ENCODE data around the gene CCDC146. TPM values are rescaled to one million over a fixed set of nuclear protein-coding genes. Genes with fewer than 3 reads are reported as not detected.
A peak's percentile ranks its signal among the peaks of the same experiment; 100 is the strongest.

Gene CCDC146
- total RNA-seq, 2 experiments from 2014 or later = 5.3 to 6.4 TPM

DNA sequence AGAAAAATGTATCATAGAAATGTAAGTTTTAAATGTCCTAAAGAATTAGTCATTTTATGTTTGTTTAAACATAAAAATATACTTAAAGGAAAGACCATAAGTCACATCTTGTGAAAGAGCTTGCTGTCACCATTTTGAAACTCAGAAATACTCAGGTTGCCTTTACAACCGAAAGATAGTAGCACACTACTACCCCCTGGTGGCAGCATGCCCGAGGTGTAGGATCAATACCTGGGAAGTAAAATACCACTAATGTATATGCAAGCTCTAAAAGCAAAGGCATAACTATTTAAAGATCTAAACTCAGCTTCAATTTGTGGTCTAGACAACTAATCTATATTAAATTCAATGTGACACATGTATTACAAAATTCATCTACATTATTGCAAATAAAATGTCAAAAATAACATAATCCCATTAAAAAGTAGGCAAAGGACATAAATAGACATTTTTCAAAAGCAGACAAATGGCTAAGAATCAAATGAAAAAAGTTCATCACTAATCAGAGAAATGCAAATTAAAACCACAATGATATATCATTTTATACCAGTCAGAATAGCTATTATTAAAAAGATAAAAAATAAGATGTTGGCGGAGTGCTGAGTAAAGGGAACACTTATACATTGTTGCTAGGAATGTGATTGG, 124.9 kb downstream of the CCDC146 start:
- Mint-ChIP-seq H3K36me3 (ENCODE audit: low read depth) (no peaks in the 10 kb centered on the region), H3K27me3 (peaks cover 7% of the 10 kb centered on the region), H3K9me3 (no peaks in the 10 kb centered on the region), H3K27ac (no peak overlapping the region), H3K4me1 (peaks cover 5% of the 10 kb centered on the region), H3K4me3 (no peak overlapping the region)
- ChIA-PET CTCF (interaction anchor here (0.6 to 3.6 kb wide), 26 partner anchors 8 to 1480 kb away, joined by 3 to 57 read pairs (median 5); partner anchors contain the start of genes CCDC146 and FGL2), POLR2A (interaction anchor here (0.7 to 3.1 kb wide), 6 partner anchors 47 to 125 kb away, joined by 3 to 13 read pairs (median 4); partner anchors contain the start of genes CCDC146 and FGL2)
- DNase-seq = peak; percentile 90

DNA sequence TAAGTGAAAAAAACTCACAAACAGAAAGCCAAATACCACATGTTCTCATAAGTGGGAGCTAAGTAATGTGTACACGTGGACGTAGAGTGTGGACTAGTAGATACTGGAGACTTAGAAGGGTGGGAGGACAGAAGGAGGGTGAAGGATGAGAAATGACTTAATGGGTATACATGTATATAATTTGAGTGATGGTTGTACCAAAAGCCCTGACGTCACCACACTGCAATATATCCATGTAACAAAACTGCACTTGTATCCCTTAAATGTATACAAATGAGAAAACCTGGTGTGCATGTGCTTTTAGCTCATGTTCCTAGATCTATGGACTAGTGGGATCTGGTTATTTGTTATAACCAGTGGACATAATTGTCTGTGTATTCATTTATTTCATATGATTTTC, 125.7 kb downstream of the CCDC146 start:
- H3K4me3 Mint-ChIP-seq = no peak overlapping the region
- peaks cover 7% of the 10 kb centered on the region for H3K27me3 Mint-ChIP-seq
- no peaks in the 10 kb centered on the region for H3K36me3 Mint-ChIP-seq (ENCODE audit: low read depth)
- peaks cover 5% of the 10 kb centered on the region for H3K4me1 Mint-ChIP-seq
- H3K27ac Mint-ChIP-seq = no peak overlapping the region
- DNase-seq = no peak
- ChIA-PET POLR2A (interaction anchor here (1.4 to 3.1 kb wide), 2 partner anchors 80 to 126 kb away, joined by 6 to 13 read pairs; partner anchors contain the start of gene CCDC146), CTCF (interaction anchor here (1.1 to 3.6 kb wide), 8 partner anchors 18 to 126 kb away, joined by 3 to 57 read pairs (median 6); partner anchors contain the start of gene CCDC146)
- H3K9me3 Mint-ChIP-seq = no peaks in the 10 kb centered on the region

DNA sequence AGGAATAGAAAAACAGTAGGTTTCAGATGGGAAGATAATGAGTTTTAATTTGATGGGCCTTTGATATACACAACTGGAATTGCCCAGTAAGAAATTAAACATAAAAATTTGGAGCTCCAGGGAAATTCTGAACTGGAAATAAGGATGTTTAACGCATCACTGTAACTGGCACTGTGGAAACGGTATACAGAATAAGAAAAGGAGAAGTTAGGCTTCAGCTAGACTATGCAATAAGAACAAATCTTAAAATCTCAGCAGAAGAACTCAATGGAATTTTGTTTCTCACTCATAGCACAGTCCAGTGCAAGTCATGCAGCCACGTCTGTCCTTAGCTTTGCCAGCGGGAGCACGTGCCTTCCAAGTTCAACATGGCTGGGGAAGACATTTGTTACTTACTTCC, 130.1 kb downstream of the CCDC146 start:
- no peak for DNase-seq
- H3K27me3 Mint-ChIP-seq = peaks cover 7% of the 10 kb centered on the region
- no peak overlapping the region for H3K4me3 Mint-ChIP-seq
- no peaks in the 10 kb centered on the region for H3K4me1 Mint-ChIP-seq
- ChIA-PET CTCF (interaction anchor here (1.5 kb wide), 1 partner anchor 128 kb away, joined by 4 read pairs; no protein-coding TSS in a partner anchor), POLR2A (no interaction called here)
- no peak overlapping the region for H3K27ac Mint-ChIP-seq
- H3K36me3 Mint-ChIP-seq (ENCODE audit: low read depth) = no peaks in the 10 kb centered on the region
- H3K9me3 Mint-ChIP-seq = no peaks in the 10 kb centered on the region

DNA sequence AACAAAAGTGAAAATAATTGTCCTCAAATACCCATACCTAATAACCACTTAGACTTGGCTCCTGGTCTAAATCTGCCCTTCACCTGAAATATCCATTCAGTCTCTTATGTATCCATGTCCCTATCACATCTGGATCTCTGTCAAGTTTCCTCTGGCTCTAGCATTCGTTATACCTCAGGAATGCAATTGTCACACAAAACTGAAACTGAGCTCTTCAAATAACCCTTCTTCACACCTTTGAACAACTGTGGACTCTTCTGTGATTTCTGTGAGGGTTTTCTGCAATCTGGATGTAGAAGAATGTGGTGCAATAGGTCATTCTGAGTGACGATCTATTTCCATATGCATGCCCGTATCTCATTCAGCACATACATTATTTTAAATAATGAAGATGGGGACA, 130.7 kb downstream of the CCDC146 start:
- ChIA-PET CTCF (interaction anchor here (1.4 to 1.5 kb wide), 2 partner anchors 10 to 129 kb away, joined by 4 read pairs; no protein-coding TSS in a partner anchor), POLR2A (no interaction called here)
- no peaks in the 10 kb centered on the region for H3K9me3 Mint-ChIP-seq
- no peak for DNase-seq
- no peak overlapping the region for H3K4me3 Mint-ChIP-seq
- H3K27me3 Mint-ChIP-seq = peaks cover 4% of the 10 kb centered on the region
- H3K4me1 Mint-ChIP-seq = no peaks in the 10 kb centered on the region
- H3K36me3 Mint-ChIP-seq (ENCODE audit: low read depth) = no peaks in the 10 kb centered on the region
- no peak overlapping the region for H3K27ac Mint-ChIP-seq

DNA sequence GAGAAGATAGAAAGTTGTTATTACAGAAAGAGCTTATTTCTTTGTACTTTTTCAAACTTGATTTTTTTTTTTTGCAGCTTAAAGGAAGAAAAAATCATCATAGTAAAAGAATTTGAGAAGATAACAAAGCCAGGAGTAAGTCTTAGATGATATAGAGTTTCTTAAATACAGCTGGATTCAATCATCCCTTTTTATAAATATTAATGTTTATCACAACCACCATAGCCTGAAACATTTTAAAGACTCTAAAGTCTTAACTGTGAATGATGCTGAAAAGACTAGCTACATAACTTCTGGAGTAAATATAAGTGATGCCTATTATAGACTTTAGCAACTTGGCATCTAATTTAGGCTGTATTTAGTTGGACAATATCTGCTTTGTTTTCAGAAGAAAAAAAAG, 132.0 kb downstream of the CCDC146 start:
- H3K4me3 Mint-ChIP-seq = no peak overlapping the region
- H3K4me1 Mint-ChIP-seq = no peaks in the 10 kb centered on the region
- H3K9me3 Mint-ChIP-seq = no peaks in the 10 kb centered on the region
- H3K27me3 Mint-ChIP-seq = peaks cover 3% of the 10 kb centered on the region
- no peak overlapping the region for H3K27ac Mint-ChIP-seq
- ChIA-PET CTCF (interaction anchor here (1.4 to 2.1 kb wide), 2 partner anchors 8 to 11 kb away, joined by 4 to 7 read pairs; no protein-coding TSS in a partner anchor), POLR2A (interaction anchor here (1.3 kb wide), 1 partner anchor 9 kb away, joined by 3 read pairs; no protein-coding TSS in a partner anchor)
- DNase-seq = no peak
- no peaks in the 10 kb centered on the region for H3K36me3 Mint-ChIP-seq (ENCODE audit: low read depth)

DNA sequence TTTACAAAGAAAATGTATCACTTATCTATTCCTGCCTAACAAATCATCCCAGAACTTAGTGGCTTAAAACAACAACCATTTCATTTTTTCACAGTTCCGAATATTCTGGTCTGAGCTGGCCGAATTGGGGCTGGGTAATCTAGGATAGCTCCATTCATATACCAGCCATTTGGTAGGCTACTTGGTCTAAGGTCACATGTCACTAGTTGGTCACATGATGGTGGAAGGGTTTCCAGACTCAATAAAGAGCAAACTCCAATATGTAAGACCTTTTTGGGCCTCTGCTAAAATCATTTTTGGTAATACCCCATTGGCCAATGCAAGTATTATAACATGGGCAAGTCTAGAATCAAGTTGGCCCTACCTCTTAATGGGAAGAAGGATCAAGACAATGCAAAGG, 132.5 kb downstream of the CCDC146 start:
- no peak overlapping the region for H3K4me3 Mint-ChIP-seq
- no peaks in the 10 kb centered on the region for H3K4me1 Mint-ChIP-seq
- H3K27ac Mint-ChIP-seq = no peak overlapping the region
- CTCF ChIA-PET = interaction anchor here (2.1 kb wide), 1 partner anchor 8 kb away, joined by 7 read pairs; no protein-coding TSS in a partner anchor
- peaks cover 3% of the 10 kb centered on the region for H3K27me3 Mint-ChIP-seq
- DNase-seq = no peak
- no peaks in the 10 kb centered on the region for H3K36me3 Mint-ChIP-seq (ENCODE audit: low read depth)
- POLR2A ChIA-PET = interaction anchor here (1.3 kb wide), 1 partner anchor 10 kb away, joined by 3 read pairs; no protein-coding TSS in a partner anchor
- H3K9me3 Mint-ChIP-seq = no peaks in the 10 kb centered on the region

DNA sequence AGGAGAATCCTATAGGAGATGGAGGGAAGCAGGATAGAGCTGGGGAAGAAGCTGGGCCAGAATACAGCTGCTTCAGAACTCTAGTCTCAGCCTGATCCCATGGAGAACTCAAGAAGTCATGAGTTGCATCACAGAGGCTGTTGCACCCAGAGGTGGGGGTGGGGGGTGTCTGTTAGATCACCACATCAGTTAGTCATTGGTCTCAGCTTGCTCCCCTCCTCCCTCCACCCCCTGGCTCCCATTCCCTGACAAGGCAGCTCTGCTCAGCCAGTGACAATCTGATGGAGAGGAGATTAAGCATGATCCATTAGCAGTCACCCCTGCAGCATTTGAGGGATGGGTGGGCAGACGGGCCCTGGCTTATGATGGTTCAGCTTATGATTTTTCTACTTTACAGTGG, 135.6 kb downstream of the CCDC146 start:
- no peaks in the 10 kb centered on the region for H3K36me3 Mint-ChIP-seq (ENCODE audit: low read depth)
- no peak overlapping the region for H3K4me3 Mint-ChIP-seq
- no peaks in the 10 kb centered on the region for H3K9me3 Mint-ChIP-seq
- no peak overlapping the region for H3K27ac Mint-ChIP-seq
- no peaks in the 10 kb centered on the region for H3K4me1 Mint-ChIP-seq
- ChIA-PET POLR2A (no interaction called here), CTCF (no interaction called here)
- DNase-seq = no peak
- no peaks in the 10 kb centered on the region for H3K27me3 Mint-ChIP-seq

DNA sequence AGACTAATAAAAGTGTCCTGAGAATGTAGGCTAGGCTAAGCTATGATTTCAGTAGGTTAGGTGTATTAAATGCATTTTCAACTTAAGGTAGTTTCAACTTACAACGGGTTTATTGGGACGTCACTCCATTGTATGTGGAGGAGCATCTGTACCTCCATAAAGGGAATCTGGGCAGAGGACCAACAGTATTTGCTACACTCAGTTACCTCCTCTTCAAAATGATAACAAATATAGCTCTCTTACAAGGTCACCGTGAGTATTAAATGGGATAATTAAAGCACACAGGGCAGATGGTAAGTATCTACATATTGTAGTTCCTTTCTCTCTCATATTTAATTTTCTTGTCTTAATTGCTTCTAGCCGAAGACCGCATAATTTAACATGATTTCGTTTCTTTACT, 136.2 kb downstream of the CCDC146 start:
- ChIA-PET POLR2A (no interaction called here), CTCF (no interaction called here)
- no peaks in the 10 kb centered on the region for H3K4me1 Mint-ChIP-seq
- no peak overlapping the region for H3K27ac Mint-ChIP-seq
- no peak overlapping the region for H3K4me3 Mint-ChIP-seq
- H3K9me3 Mint-ChIP-seq = no peaks in the 10 kb centered on the region
- no peaks in the 10 kb centered on the region for H3K36me3 Mint-ChIP-seq (ENCODE audit: low read depth)
- no peaks in the 10 kb centered on the region for H3K27me3 Mint-ChIP-seq
- no peak for DNase-seq

DNA sequence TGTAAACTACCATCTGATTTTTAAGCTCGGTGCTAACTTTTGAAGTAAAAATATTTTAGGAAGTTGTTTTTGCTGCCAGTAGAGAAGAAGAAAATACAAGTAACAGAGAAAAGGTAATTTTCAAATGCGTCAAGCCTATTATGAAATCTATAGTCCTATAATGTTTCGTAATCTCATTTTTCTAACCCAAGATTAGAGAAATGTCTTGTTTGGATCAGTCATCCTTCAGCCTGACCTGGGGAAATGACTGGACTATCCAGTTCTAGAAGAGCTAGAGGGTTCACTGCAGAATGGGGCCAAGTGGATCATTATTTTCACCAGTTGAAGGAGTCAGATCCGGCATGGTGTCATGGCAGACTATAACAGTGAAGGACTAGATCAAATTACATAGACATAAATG, 139.9 kb downstream of the CCDC146 start:
- no peaks in the 10 kb centered on the region for H3K36me3 Mint-ChIP-seq (ENCODE audit: low read depth)
- no peak for DNase-seq
- POLR2A ChIA-PET = no interaction called here
- peaks cover 15% of the 10 kb centered on the region for H3K4me1 Mint-ChIP-seq
- H3K27me3 Mint-ChIP-seq = no peaks in the 10 kb centered on the region
- CTCF ChIA-PET = interaction anchor here (1.0 kb wide), 1 partner anchor 16 kb away, joined by 3 read pairs; no protein-coding TSS in a partner anchor
- H3K9me3 Mint-ChIP-seq = no peaks in the 10 kb centered on the region
- H3K27ac Mint-ChIP-seq = no peak overlapping the region
- H3K4me3 Mint-ChIP-seq = no peak overlapping the region

DNA sequence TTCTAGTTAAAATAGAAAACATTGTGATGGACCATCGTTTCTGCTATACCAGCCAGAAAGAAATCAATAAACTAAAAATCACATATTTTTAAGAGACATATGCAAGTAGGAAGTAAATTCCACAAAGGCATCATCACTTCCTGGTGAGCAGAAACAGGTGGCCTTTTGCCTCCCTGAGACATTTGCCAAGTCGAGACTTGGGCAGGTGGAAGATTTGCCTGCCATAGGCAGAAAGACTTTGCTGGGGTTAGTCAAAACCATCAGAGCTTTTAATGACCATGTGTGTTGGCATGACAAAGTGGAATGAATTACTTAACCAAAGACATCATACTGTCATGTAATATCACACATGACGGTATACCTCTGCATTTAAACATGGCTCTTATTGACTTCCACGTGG, 143.3 kb downstream of the CCDC146 start:
- Mint-ChIP-seq H3K4me3 (no peak overlapping the region), H3K9me3 (no peaks in the 10 kb centered on the region), H3K36me3 (ENCODE audit: low read depth) (peaks cover 3% of the 10 kb centered on the region), H3K27ac (peak overlapping the region; percentile 18), H3K4me1 (peaks cover 26% of the 10 kb centered on the region), H3K27me3 (no peaks in the 10 kb centered on the region)
- CTCF ChIA-PET = interaction anchor here (0.9 to 1.7 kb wide), 2 partner anchors 18 to 153 kb away, joined by 3 to 9 read pairs; no protein-coding TSS in a partner anchor
- DNase-seq = no peak
- POLR2A ChIA-PET = no interaction called here

DNA sequence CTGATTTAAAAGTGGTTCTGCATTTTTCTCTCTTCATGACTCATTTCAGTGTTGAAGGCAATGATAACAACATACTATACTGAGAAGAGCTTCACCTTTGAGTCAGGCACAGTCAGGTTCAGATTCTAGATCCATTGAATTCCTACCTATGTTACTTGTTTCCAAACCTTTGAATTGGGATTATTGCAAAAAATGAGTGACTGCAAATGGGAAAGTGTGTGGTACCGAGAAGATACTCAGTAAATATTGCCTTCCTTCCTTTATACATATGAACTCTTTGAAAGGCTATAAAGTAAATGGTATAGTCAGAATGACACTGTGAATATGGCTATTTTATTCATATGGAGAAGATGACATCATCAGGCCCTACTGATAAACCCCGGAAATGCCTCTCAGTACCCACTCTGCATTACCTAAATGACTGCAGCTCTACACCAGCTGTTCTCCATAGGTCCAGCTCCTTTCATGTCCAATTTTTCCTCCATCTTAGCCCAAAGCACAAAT, 143.9 kb downstream of the CCDC146 start:
- Mint-ChIP-seq H3K4me3 (no peak overlapping the region), H3K4me1 (peaks cover 26% of the 10 kb centered on the region), H3K27ac (peak overlapping the region; percentile 38), H3K36me3 (ENCODE audit: low read depth) (peaks cover 3% of the 10 kb centered on the region), H3K27me3 (no peaks in the 10 kb centered on the region), H3K9me3 (no peaks in the 10 kb centered on the region)
- ChIA-PET POLR2A (no interaction called here), CTCF (interaction anchor here (0.9 to 1.7 kb wide), 2 partner anchors 19 to 154 kb away, joined by 3 to 9 read pairs; no protein-coding TSS in a partner anchor)
- DNase-seq = peak; percentile 25

DNA sequence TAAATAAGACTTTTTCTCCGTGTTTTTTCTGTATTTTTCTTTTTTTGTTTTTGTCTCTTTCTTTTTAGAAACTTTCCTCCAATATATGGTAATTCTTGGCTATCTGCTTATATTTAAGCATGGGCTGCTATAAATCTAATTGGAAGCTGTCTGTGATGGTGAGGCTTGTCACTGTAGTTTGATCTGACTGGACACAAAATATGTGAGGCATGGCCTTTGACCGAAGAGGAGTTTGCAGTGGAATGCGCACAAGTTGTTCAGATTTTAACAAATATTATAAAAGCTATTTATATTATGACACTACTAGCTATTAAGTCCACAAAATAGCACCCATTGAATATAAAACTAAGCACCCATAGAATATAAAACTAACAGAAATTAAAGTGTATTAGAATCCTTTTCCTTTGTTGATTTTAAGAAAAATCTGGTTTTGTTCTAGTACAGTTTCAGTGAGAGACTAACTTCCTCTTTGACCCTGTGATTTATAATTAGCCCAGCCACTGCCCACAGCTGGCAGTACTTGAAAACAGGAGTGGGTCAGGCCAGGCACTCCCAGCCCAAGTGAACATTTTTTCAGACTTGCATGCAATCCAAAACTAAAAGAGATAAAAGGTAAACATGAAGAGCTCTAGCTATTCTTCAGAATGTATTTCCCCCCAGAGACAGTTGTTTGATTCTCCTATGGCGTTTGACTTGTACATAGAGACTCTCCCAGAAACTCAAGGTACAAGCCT, 147.1 kb downstream of the CCDC146 start:
- Mint-ChIP-seq H3K4me3 (no peak overlapping the region), H3K27ac (no peak overlapping the region), H3K36me3 (ENCODE audit: low read depth) (peaks cover 4% of the 10 kb centered on the region), H3K27me3 (no peaks in the 10 kb centered on the region), H3K9me3 (no peaks in the 10 kb centered on the region), H3K4me1 (peaks cover 26% of the 10 kb centered on the region)
- DNase-seq = no peak
- CTCF ChIA-PET = interaction anchor here (1.0 kb wide), 1 partner anchor 46 kb away, joined by 3 read pairs; no protein-coding TSS in a partner anchor
- POLR2A ChIA-PET = no interaction called here

DNA sequence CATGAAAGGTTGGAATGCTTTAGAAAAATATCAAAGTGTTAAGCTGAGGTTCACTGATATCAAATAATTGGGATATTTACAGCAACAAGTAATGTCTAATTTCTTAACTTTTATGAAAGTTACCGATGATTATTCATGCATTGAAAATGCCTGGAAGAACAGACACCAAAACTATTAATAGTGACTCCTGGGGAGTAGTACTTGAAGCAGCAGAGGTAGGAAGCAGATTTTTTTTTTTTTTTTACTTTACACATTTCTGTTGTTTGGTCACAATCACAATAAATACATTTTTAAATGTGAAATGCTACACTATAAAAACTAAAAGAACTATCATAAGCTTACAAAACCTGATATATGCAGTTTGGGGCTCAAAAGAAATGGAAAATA, 147.7 kb downstream of the CCDC146 start:
- Mint-ChIP-seq H3K4me3 (no peak overlapping the region), H3K27ac (no peak overlapping the region), H3K4me1 (peaks cover 26% of the 10 kb centered on the region), H3K27me3 (no peaks in the 10 kb centered on the region), H3K36me3 (ENCODE audit: low read depth) (peaks cover 6% of the 10 kb centered on the region), H3K9me3 (no peaks in the 10 kb centered on the region)
- ChIA-PET CTCF (interaction anchor here (1.0 kb wide), 1 partner anchor 46 kb away, joined by 3 read pairs; no protein-coding TSS in a partner anchor), POLR2A (no interaction called here)
- DNase-seq = no peak

Data from activated CD4-positive, alpha-beta memory T cell treated with anti-CD3 and anti-CD28 coated beads, Interleukin-2, amount 10 ng/mL, durations not matched to agents 7 days and 5 days (primary cell).